IPS DF 19.7 (cell line): Measurements from ENCODE around the gene TMEM125.

ENCODE experiments used
- DNase-seq: peaks from one replicate; pipeline ENCODE4 v3.0.0-alpha.2; 2013; ENCODE audit warnings: low read depth, low spot score

The TMEM125 gene

DNA sequence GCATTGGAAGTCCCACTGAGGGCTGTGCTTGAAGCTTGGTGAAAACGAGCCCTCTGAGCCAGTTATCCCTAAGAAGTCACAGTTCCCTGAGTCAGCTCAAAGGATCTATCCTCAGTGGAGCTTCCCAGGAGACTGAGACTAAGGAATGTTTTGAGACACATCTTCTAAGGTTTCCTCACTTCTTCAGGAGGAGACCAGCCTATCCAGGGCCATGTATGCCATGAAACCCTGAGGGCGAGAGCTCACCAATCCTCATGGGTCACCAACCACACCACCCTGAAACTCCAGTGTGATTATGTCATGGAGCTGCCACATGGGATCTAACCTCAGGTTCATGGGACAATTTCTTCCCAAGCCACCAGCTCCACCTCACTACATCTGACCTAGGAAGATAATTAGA lies 23.4 kb downstream of the TMEM125 start:
- DNase-seq: no peak

DNA sequence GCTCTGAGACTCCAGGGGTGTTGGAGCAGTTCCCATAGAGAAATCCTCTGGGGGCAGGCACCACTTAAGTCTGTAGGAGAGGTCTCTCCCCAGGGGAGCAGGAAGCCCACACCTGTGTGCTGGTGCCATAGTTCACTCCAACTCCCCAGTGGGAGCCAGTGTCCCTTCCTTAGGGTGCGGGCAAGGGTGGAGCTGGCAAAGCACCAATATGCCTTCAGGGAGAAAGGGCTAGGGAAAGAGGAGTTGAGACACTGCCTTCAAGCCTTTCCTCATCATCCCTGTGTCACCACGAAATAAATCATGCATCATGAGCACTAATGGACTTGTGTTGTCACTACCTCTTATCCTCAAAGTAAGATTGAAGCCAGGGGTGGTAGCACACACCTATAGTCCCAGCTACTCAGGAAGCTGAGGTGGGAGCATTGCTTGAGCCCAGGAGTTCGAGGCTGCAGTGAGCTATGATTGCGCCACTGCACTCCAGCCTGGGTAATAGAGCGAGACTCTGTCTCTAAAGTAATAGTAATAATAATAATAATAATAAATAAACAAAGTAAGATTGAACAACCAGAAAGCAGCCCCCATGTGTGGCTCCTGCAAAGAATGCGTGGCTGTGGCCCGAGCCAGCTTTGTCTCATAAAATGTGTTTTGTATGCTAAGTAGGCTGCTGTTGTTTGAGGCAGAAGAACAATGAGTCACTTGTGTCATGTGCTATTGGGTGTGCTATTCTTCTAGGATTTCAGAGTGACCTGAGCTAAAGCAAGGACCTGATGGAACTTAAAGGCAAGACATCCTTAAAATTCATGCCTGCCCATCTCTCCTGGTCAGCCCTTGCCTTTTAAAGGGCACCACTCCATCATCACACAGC lies 24.3 kb downstream of the TMEM125 start:
- no peak for DNase-seq

DNA sequence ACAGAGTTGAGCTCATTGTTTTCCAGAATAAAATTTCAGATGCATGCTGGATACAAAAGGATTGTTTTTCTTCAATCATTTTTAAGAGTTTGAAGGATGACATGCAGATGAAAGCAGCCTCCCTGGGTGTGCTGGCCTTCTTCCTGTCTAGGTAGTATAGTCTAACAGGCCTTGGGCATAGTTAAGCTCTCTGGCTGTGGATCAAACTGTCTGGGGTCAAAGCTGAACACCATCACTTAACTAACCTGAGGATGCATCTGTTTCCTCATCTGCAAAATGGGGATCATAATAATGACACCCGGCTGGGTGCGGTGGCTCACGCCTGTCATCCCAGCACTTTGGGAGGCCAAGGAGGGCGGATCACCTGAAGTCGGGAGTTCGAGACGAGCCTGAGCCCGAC lies 25.0 kb downstream of the TMEM125 start:
- no peak for DNase-seq

DNA sequence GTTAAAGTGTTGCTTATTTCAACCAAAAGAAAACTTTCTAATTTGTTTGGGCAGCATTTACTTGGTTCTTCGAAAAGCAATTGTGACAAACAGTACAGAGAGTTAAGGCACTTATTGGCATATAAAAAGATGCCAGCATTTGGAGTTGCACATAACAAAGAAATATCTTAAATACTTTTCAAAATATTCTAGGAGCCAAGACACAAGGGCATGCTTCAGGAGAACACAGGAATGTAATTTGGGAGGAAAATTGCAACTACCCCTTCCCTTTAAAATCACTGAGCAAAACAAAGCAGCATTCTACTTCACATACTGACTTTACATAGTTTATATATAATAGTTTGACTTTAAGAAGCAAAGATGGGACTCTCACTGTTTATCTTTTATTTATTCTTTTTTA lies 26.4 kb downstream of the TMEM125 start:
- DNase-seq: no peak

DNA sequence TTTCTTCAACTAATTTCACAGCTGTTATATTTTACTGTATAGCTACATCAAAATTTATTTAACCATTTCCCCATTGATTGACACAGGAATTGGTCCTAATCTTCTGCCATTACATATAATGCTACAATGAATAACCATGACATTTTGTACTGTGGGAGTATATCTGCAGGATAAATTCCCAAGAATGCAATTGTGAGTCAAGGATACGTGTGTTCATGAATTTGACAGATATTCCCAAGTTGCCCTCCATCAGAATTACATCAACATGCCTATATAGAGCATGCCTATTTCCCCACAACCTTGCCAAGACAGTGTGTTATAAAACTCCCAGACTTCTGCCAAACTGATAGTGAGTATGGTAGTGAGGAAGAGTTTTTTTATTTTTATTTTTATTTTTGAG lies 28.3 kb downstream of the TMEM125 start:
- no peak for DNase-seq

DNA sequence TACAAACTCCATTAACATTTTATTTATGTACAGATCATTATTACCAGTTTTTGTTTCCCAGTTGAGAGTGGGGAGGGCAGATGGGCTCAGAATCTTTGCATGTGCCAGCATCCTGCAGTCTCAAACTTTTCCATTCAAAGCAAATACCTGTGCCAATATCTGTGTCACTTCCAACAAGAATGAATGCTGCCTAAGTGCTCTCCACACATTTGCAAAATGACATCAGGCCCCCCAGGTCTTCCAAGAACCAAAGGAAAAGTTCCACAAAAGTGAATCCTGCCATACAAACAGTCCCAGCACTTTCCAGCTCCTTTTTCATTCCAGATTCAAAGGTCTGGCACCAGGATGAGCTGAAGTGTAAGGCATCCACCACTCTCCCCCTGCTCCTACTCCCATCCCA lies 29.3 kb downstream of the TMEM125 start:
- DNase-seq: no peak

DNA sequence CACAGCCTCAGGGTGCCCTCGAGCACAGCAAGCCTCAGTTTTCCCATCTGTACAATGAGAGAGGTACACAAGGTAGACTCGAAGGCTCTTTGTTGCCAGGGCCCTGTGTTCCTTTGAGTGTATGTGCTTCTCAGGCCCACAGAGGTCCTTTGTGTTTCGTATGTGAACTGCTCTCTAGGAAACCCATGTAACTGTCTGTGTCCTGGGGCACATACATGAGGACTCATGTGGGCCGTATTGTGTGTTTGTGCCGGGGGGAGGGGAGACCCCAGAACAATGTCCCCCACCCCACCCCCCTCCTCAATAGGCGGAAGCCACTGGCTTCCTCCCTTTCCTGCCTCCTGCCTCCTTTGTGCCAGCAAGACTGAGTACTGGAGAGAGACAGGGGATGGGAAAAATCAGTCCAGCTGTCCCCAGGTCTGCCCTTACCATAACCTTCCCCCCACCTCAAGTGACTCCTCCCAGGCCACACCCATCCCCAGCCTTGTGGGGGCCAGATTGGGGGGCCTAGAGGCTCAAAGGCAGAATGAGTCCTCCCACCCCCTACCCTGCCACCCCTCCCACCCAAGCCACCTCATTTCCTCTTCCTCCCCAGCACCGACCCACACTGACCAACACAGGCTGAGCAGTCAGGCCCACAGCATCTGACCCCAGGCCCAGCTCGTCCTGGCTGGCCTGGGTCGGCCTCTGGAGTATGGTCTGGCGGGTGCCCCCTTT lies 30.8 kb downstream of the TMEM125 start, which contains the start of gene TIE1:
TSS of gene TIE1 (plus strand) at position 605 of the 717 bp plus-strand sequence. CDS start at position 695, 90 bp downstream.
- no peak for DNase-seq

DNA sequence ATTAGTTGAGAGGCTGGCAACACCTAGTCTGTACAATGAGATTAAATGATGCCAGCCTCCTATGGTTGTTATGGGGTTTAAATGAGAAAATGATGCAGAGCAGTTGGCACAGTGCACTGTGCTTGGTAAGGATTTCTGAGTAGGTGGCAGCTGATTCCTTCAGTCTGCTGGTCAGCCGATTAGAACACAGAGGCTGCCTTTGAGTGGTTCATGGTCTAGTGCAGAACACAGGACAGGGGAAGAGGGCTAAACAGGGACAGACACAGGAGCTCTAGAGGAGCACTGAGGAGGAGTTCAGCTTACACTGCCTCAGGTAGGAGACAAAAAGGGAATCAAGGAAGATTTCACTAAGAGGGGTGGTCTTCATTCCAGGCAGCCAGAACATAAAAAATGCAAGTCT lies 32.4 kb downstream of the TMEM125 start:
- no peak for DNase-seq

DNA sequence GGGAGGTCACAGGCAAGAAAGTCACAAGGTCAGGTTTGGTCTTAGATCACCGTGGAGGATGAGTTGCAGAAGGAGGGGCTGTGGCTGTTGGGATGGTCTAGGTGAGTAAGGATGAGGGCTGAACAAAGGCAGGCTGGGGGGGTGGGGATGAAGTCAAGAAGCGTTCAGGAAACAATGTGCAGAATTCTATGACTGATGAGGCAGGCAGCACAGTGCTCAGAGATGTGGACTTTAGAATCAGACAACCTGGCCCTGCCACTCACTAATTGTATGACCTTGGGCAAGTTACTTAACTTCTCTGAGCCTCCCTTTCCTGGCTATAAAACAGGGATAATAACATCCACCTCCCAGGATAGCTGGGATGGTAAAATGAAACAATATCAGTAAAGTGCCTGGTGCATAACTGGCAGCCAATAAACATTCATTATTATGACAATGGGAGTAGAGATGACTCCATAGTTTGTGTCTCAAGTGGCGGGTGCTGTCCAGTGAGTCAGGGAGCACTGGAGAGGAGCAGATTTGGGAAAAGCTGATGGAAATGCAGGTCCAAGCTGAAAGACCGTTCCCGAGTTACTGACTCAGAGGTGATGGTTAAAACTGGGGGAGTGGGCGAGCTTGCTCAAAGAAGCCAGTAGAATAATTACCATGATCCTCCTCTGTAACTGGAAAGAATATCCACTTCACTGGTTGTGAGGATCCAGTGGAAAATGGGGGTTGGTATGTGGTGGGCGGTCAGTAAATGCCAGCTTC lies 33.1 kb downstream of the TMEM125 start:
- DNase-seq: no peak

DNA sequence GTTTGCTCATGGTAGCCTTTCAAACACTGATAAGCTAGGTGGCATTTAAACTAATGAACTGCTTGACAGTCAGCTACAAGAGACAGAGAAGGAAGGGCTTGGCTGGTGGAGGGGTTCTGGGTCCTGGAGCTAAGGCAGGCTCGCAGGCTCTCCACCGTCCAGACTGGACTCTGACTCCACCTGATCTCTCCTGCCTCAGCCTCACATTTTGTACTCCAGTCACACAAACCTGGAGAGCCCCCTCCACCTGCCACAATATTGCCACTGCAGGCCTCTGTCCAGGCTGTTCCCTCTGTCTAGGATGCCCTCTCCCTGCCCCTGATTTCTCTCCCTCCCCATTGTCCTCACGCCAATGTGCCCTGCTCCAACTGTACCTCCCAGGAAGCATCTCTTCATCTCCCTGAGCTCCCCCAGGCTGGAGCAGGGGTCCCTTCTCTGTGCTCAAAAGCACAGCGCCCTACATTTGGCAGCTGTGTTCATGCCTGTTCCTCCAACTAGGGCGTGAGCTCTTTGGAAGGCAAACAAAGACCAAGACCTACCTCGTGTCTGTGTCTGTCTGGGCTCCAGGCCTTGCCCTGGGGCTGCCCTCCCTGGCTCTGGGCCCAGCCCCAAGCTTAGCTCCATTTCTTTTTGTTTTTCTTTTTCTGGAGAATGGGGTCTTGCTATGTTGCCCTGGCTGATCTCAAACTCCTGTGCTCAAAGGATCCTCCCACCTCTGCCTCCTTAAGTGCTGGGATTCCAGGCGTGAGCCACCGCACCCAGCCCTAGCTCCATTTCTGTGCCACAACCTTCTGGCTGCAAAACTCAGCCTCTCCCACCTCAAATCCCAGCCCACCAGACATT lies 33.9 kb downstream of the TMEM125 start:
- DNase-seq: no peak

DNA sequence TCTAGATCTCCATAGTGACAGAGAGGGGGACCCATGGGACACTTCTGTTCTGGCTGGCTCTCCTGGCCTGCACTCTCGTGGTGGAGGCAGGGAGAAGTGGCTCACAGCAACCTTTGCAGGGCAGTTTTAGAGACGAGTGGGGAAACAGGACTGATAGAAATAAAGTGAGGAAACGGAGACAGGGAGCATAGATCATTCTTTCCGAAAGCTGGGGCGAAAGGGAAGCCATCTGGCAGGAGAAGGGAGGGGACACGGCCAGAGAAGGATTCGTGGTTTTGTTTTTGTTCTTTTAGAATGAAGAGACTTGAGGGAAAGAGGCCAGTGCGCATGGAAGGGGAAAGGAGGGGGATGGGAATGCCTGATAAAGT lies 34.5 kb downstream of the TMEM125 start:
- no peak for DNase-seq

DNA sequence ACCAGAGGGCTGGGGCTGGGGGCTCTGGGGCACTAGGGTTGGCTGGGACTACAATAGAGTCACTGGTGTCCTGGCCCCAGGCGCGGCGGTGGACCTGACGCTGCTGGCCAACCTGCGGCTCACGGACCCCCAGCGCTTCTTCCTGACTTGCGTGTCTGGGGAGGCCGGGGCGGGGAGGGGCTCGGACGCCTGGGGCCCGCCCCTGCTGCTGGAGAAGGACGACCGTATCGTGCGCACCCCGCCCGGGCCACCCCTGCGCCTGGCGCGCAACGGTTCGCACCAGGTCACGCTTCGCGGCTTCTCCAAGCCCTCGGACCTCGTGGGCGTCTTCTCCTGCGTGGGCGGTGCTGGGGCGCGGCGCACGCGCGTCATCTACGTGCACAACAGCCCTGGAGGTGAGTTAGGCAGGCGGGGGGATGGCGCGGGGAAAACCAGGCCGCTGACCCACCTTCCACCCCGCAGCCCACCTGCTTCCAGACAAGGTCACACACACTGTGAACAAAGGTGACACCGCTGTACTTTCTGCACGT lies 35.1 kb downstream of the TMEM125 start:
- DNase-seq: no peak

DNA sequence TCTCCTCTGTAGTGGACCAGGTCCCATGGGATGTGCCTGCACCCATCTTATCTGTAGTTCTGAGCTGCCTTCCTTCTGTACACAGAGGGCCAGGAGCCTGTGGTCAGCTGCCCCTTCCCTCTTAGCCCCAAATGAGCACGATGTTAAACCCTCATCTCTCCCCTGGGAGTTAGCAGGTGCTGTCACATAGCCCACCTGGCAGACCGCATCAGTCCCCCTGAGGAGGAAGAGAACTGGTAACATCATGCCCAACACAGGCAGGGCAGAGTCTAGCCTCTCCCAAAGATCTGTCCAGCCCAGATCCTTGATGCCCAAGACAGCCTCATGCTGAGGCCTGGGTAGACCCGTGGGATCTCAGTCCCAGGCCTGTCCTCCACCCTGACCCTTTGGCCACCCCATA lies 35.7 kb downstream of the TMEM125 start:
- DNase-seq: no peak

DNA sequence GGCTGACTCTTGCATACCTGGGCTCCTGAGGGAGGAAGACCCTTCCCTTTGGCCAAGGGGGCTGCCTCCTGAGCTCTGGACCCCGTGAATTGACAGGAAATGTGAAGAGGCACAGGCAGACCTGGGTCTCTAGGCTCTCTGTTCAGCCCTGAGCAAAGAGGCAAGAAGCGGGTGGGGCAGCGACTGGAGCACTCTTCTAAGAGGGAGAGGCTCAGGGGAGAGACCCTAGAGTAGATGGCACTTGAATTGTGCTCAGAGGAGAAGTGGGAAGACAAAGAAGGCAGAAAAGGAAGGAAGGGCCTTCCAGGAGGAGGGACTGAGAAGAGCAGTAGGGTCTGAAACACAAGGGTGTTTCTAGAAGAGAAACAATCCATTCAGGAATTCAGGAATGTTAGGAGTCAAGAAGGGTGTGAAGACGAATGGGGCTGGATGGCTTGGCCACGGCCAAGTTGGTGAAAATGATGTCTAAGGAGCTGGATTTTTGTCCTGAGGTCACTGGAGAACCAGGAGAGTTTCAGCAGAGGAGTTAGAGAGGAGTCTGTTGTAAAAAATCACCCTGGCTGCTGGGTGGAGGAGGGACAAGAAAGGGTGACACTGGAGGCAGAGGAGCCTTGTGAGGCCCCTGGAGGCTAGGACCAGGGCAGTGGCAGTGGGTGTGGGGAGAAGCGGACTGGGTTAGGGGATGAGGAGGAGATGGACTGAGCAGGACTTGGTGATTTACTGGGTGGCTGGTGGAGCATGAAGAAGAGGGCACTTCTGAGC lies 36.3 kb downstream of the TMEM125 start:
- DNase-seq: no peak

DNA sequence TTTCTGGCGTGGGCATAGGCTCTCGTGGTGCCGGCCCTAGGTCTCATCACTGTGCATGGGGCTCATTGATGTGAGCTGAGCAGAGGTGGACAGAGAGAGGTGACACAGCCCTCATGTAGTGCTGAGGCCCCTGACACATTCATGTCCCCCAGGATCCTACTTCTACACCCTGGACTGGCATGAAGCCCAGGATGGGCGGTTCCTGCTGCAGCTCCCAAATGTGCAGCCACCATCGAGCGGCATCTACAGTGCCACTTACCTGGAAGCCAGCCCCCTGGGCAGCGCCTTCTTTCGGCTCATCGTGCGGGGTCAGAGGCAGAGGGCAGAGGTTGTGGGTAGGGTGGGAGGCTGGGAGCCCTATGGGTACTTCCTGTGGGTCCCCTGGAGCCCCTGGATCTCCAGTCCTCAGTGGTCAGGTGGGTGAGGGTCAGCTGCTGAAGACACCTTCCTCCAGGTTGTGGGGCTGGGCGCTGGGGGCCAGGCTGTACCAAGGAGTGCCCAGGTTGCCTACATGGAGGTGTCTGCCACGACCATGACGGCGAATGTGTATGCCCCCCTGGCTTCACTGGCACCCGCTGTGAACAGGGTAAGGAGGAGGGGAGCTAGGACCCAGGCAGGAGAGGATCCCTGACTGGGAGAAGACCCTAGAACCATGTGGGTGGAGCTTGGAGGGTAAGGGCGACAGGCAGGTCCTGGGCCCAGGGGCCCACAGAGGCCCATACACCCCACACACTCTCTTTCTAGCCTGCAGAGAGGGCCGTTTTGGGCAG lies 37.1 kb downstream of the TMEM125 start:
- DNase-seq: no peak

DNA sequence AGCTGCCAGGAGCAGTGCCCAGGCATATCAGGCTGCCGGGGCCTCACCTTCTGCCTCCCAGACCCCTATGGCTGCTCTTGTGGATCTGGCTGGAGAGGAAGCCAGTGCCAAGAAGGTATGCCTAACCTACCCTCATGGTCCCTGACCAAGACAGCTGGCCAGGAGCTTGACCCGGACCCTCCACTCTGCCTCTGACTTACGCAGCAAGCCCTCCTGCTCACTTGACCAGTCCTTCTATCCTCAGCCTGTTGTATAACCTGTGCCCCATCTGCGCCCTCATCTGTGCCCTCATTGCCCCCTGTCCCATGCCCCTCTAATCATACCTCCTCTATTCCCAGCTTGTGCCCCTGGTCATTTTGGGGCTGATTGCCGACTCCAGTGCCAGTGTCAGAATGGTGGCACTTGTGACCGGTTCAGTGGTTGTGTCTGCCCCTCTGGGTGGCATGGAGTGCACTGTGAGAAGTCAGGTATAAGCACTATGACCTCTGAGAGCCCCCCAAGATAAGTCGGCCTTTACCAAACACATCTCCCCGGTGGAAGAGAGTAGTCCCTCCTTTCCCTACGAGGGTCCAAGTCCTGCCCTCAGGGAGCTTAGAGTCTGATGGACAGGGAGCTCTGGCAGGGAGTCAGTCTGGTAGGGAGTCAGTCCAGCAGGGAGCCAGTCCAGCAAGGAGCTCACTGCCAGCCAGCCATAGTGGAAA lies 37.8 kb downstream of the TMEM125 start:
- DNase-seq: no peak

DNA sequence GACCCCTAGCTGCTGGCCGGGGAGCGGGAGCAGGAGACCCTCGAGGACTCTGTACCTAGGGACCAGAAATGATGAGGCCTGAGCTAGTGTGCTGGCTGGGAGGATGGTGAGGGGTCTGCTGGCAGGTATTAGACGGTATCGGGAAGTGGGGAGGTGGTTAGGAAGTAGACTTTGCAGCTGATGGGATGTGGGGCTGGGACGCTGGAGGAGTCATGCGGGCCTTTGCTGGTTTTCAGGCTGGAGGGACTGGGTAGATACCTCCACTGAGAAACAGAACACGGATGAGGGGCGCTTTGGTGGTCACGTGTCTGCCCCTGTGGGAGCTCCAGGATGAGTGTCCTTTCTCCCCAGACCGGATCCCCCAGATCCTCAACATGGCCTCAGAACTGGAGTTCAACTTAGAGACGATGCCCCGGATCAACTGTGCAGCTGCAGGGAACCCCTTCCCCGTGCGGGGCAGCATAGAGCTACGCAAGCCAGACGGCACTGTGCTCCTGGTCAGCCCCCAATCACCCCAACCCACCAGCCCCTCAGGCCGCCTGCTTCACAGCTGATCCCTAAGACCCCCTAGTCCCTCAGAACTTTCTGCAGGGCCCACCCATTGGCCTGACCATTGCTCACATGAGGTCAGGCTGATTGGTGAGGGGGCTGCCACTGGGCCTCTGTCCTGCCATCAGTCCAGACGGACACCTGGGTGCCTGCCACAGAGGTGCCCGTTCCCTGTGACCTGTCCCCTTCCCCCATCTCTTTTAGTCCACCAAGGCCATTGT lies 39.0 kb downstream of the TMEM125 start:
- no peak for DNase-seq

DNA sequence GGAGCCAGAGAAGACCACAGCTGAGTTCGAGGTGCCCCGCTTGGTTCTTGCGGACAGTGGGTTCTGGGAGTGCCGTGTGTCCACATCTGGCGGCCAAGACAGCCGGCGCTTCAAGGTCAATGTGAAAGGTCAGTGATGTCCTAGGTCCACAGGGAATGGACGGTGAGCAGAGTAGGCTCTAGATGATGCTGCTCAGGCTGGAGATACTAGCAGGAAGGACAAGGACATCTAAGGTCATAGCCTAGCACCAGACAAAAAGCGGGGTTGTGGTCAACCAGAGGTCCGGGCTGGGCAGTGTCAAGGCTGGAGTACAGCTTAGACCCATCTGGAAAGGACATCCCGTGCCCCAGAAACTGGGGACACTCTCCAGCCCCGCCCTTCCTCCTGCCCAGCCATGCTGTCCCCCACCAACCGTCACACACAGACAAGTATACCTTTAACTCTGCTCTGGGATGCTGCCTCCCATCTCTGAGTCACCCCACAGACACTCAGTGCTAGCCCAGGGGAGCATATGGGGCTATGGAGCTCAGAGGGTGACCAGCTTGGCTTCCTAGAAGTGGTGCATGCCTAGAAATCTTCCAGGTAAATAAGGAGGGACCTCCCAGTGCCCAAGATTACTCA lies 39.7 kb downstream of the TMEM125 start:
- no peak for DNase-seq
